HG03575 (cell line): Measurements from ENCODE around the gene C16orf87.
A peak's percentile ranks its signal among the peaks of the same experiment; 100 is the strongest.

Source experiments
- ATAC-seq: cut with Tn5 transposase; IDR thresholded peaks from one replicate; pipeline ENCODE4 v1.9.1; 2021; ENCODE audit not compliant: unreplicated experiment, insufficient number of reproducible peaks, low FRiP score; ENCODE audit errors: extremely low read depth

The C16orf87 gene

GRCh38 chr16:46845952-46846351, 15.0 kb upstream of the C16orf87 start:
- no peak for ATAC-seq

DNA sequence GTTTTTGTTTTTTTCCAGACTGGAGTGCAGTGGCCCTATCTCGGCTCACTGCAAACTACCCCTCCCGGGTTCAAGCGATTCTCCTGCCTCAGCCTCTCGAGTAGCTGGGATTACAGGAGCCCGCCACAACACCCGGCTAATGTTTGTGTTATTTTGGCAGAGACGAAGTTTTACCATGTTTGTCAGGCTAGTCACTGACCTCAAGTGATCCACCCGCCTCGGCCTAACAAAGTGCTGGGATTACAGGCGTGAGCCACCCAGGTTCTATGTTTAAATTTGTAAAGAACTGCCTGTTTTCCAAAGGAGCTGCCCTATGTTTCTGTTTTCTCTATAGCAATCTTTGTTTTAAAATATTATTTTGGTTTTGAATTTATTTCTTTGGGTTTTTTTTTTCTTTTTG, 13.8 kb upstream of the C16orf87 start:
- no peak for ATAC-seq

- ATAC-seq = no peak
Measured at GRCh38 chr16:46843898-46844642, 13.1 kb upstream of the C16orf87 start.

- ATAC-seq = no peak
Measured at GRCh38 chr16:46842192-46842895, 11.4 kb upstream of the C16orf87 start.

DNA sequence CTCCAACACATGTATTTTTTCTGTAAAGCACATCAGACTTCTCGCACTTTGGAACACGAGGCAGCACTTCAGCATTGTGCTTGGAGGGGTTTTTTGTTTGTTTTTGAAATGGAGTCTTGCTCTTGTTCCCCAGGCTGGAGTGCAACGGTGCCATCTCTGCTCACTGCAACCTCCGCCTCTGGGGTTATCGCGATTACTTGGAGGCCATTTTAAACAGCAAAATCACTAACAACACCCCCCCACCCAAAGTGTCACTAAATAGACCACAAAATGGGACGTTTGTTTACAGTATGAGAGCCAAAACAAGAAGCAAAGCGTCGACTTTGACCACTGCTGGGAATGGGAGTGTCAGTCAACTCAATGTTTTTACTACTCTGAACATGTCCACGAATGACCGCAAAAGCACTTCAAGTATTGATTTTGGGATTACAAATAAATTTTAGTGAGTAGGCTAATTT, 9.0 kb upstream of the C16orf87 start:
- no peak for ATAC-seq

DNA sequence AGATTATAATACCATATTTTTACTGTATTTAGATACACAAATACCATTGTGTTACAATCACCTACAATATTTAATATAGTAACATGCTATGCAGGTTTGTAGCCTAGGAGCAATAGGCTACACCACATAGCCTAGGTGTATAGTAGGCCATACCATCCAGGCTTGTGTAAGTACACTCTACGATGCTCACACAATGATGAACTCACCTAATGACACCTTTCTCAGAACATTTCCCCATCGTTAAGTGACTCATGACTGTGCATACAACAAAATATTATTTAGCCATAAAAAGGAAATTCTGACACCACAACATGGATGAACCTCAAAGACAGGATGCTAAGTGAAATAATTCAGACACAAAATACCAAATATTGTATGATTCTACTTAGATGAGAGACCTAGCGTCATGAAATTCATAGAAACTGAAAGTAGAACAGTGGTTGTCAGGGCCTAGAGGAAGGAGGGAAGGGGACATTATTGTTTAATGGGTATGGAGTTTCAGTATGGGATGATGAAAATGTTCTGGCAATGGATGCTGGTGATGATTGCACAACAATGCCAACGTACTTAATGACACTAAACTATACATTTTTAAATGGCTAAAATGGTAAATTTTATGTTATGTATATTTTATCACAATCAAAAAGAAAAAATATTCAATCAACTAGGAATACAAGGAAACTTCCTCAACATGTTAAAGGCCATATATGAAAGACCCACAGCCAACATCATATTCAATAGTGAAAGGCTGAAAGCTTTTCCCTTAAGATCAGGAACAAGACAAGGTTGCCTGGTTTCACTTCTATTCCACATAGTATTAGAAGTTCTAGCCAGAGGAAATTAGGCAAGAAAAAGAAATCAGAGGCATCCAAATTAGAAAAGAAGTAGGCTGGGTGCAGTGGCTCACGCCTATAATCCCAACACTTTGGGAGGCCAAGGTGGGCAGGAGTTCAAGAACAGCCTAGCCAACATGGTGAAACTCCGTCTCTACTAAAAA, 5.9 kb upstream of the C16orf87 start:
- no peak for ATAC-seq

DNA sequence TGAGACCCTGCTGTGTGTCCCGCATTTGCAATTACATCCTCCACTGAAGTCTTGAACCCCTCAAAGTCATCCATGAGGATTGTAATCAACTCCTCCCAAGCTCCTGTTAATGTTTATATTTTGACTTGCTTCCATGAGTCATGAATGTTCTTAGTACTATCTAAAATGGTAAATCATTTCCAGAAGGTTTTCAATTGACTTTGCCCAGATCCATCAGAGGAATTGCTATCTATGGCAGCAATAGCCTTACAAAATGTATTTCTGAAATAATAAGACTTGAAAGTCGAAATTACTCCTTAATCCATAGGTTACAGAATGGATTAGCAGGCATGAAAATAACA, 2.5 kb upstream of the C16orf87 start:
- ATAC-seq = no peak

- no peak for ATAC-seq
Measured at GRCh38 chr16:46832757-46833459, 1.9 kb upstream of the C16orf87 start.

GRCh38 chr16:46830417-46830901, 521 bp downstream of the C16orf87 start:
- ATAC-seq = no peak

DNA sequence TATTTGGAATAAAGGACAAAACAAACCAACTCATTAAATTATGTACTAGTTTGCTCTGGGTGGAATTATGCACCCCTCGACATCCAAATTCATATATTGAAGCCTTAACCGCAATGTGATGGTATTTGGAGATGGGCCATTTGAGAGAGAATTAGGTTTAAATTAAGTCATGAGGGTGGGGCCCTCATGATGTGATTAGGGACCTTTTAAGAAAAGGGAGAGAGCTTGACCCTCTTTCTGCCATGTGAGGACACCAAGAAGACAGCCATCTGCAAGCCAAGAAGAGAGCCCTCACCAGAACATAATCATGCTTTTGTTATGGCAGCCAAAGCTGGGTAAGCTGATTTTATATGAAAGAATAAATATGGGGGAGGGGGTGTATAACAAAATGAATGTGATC, 2.0 kb downstream of the C16orf87 start:
- no peak for ATAC-seq

DNA sequence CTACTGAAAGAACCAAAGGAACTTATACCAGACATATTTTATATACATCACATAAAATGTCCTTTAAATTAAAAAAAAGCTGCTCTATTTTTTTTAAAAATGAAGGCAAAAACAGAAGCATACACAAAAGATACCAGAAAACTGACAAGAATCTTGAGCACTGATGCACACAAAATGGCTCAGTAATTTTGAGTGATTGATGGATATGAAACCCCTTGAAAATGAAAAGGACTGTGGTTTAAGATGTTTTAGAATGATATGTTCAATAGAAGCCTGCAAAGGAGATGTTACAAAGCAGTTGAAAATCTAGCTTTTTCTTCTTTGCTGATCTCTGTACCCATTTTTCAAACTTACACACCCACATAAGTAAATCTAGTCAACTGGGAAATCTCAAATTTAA, 2.7 kb downstream of the C16orf87 start:
- no peak for ATAC-seq

- no peak for ATAC-seq
Measured at GRCh38 chr16:46826631-46827030, 4.3 kb downstream of the C16orf87 start.

DNA sequence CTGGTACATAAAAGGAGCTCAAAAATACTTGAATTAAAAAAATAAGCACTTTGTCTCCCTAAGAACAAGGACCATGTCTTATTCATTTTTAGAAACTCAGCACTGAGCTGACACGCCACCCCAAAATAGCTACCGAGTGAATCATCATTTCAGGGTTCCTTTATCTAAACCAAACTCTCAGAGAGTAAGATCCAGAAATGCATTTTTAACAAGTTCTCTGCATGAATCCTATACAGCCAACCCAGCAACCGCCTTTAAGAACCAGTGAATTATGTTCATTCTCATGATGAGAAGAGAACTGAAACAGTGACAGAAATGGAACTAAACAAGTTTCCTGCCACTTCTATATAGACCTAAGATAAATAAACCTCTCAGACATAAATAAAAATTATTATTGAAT, 8.7 kb downstream of the C16orf87 start:
- peak; percentile 51 for ATAC-seq

DNA sequence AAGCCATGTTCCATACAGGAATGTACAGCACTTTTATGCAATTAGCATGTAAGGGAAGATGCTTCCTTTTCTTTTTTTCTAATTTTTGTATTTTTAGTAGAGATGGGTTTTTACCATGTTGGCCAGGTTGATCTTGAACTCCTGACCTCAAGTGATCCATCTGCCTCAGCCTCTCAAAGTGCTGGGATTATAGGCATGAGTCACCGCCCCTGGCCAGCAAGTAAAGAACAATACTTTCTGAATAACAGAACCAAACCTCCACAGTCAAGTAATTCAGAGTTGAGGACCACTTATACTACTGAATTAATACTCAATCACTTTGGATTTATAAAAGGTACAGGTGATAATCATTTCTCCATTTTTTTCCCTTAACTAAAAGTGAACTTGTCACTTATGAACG, 13.0 kb downstream of the C16orf87 start:
- no peak for ATAC-seq

DNA sequence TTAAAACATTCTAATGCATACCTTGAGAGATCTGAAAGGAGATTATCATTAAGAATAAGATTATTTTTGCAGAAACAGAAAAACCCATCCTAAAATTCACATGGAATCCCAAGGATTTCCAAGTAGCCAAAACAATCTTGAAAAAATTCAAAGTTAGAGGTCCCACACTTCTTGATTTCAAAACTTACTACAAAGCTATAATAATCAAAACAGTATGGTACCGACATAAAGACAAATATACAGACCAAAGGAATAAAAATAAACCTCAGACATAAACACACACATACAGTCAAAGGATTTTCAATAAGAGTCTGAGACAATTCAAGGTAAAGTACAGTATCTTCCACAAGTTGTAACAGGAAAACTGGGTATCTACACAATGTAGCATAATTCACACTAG, 16.2 kb downstream of the C16orf87 start:
- ATAC-seq = no peak

DNA sequence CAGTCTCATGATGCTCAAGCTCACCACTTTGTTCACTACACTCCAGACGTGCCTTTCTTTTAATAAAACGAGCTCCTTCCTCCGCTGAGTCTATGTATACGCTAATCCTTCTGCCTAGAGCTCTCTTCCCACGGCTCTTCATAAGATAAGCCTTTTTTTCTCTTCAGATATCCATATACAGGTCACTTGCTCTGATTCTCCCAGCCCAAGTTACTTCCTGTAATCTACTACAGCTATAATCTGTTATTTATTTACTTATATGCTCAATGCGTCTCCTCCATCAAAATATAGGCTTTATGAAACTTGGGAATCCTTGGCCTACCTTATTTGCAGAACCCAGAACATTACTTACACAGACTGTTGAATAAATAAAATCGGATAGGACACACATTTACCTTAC, 17.4 kb downstream of the C16orf87 start:
- no peak for ATAC-seq

DNA sequence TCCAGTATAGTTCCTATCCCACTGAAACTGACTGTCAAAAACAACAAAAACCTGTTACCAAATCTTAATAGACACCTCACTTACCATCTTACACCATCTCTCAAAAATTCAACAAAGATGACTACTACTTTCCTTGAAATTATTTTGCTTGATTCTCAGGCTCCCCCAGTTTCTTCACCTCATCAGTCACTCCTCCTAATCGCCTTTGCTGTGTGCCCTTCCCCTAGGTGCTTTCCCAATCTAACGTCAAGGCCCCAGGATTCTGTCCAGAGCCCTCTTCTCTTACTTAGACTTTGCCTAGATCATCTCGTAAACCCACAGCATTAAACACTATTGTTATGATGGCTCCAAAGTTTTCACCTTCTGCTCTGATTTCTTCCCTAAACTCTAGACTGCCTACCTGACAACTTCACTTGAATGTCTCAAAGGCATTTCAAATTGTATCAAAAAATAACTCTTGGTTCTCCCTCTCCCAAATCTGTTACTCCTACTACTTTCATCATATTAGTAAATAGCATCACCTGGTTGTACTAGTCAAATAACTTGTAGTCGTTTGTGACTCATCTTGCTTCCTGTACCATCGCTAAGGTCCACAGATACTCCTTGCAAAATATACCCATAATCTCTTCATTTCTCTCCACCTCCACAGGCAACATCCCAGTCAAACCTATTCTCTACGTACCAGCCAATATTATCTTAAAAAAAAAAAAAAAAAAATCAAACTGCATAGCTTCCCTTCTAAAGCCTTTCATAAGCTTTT, 18.0 kb downstream of the C16orf87 start:
- no peak for ATAC-seq

DNA sequence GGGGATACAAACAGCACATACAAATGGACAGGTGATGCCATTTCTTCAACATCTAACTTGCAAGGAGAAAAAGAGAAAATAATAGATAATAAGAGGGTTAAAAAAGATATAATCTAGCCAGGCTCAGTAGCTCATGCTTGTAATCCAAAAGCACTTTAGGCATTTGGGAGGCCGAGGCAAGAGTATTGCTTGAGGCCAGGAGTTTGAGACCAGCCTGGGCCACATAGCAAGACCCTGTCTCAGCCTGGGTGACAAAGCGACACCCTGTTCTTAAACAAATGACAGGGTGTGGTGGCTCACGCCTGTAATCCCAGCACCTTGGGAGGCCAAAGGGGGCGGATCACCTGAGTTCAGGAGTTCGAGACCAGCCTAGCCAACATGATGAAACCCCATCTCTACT, 19.3 kb downstream of the C16orf87 start:
- ATAC-seq = no peak
